GM18511 (cell line): ENCODE measurements around the gene VIPR2.
A peak's percentile ranks its signal among the peaks of the same experiment; 100 is the strongest.

Experiments
- ATAC-seq: cut with Tn5 transposase; IDR thresholded peaks from one replicate; pipeline ENCODE4 v1.9.1; 2021; ENCODE audit warnings: mild to moderate bottlenecking, moderate library complexity; ENCODE audit not compliant: unreplicated experiment

Gene VIPR2

GRCh38 chr7:159047536-159047935, 97.1 kb downstream of the VIPR2 start:
- no peak for ATAC-seq

DNA sequence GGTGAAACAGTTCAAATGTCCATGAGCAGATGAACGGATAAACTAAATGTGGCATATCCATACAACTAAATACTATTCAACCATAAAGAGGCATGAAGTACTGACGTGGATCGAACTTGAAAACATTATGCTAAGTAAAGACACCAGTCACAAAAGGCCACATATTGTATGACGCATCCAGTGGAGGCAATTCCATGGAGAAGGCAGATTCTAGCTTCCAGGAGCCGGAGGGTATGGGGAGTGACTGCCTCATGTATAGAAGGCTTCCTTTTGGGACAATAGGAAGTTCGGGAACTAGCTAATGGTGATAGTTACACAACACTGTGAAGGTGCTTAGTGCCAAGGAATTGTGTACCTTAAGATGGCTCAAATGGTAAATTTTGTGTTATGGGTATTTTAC, 98.4 kb downstream of the VIPR2 start:
- no peak for ATAC-seq

DNA sequence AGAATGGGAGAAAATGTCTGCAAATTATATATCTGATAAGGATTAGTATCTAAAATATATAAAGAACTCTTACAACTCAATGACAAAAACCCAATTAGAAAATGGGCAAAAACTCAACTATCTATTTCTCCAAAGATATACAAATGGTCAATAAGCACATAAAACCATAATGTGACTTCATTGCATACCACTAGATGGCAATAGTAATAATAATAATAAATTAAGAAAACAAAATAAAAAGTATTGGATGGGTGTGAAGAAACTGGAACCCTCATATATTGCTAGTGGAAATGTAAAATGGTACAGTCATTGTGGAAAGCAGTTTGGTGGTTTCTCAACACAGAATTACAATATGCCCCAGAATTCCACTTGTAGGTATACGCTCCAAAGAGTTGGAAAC, 98.8 kb downstream of the VIPR2 start:
- no peak for ATAC-seq

GRCh38 chr7:159042581-159043101, 102.0 kb downstream of the VIPR2 start:
- ATAC-seq = no peak

GRCh38 chr7:159042103-159042502, 102.6 kb downstream of the VIPR2 start:
- ATAC-seq = no peak

DNA sequence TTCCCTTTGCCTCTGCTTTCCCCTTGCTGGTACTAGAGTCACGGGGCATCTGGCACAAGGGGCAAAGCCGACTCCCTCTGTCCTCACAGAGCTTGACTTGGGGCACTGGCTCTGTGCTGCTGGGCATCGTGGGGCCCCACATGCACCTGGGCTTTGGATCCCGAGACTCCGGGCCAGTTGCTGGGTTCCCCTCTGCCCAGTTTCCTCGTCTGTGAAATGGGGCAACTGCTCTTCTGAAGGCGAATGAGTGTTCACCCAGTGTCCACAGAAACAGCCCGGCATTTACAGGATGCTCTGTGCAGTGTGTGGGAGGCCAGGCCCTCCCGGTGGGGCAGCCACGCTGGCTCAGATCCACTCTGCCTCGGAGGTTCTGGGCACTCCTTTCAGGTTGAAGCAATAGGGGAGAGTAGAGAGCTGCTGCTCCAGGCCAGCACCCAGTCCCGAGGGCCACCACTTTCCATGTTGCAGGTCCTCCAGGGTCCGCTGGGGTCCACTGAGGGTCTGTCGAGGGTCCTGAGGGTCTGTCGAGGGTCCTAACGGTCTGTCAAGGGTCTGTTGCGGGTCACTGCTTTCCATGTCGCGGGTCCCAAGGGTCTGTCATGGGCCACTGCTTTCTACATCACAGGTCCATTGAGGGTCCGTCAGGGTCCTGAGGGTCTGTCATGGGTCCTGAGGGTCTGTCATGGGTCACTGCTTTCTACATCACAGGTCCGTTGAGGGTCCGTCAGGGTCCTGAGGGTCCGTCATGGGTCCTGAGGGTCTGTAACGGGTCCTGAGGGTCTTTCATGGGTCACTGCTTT, 103.6 kb downstream of the VIPR2 start:
- no peak for ATAC-seq

DNA sequence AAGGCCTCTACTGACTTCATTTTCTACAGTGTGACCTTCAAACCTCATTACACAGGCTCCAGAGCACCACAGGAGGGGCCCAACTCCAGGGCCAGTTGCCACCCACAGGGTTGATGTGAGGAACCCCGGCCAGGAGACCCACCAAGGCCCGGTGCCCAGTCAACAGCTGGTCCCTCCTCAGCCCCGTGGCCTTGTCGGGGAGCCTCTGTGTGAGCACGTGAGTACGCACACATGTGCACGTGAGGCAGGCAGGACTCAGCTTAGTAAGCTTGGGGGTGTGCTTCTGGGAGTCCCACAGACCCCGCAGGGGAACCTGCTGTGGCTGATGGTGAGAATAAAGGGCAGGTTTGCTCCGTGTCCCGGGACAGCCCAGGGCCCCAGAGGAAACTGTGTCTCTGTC, 104.5 kb downstream of the VIPR2 start:
- no peak for ATAC-seq

- ATAC-seq = no peak
These were observed 105.0 kb downstream of the VIPR2 start for GRCh38 chr7:159039716-159040115.

GRCh38 chr7:159038066-159038465, 106.6 kb downstream of the VIPR2 start:
- ATAC-seq = no peak

- no peak for ATAC-seq
These were observed 107.6 kb downstream of the VIPR2 start for GRCh38 chr7:159036916-159037605.

DNA sequence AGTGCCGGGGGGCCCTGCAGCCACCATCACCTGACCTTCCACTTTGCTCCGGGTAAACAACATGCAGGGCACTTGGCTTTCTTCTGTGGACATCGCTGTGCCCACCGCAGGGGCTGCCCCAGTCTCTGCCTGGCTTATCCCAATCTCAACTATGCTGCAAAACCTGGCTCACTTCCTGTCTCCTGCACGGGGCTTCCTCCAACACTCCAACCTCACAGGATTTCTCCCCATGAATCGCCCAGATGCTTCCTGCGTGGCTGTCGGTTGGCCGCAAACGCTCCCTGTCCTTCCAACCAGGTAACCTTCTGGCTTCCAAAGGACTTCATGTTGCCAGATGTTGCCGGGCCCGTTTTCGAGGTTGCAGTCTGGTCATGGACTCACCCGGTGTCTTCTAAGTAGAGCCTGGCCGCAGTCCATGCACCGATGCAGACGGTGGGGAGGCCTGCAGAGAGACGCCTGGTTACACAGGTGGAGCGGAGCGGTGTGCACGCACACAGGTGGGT, 109.0 kb downstream of the VIPR2 start:
- ATAC-seq = no peak

DNA sequence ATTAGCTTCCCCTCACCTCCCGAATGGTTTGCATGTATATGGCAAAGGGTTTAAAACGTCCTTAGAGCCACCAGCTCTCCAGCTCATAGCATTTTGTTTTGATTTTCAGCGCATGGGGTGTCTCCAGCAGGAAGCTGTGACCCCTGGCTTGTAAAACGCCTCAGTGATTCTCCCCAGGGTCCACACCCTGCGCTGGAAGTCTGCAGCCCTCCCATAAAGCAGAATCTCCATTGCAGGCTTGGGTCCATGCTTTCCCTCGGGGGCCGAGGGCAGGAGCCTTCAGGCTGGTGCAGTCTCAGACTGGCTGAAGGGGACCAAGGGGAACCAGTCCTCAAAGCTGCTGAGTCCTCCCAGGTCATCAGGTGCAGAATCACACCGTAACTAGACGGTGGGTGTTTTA, 109.7 kb downstream of the VIPR2 start:
- no peak for ATAC-seq

- no peak for ATAC-seq
These were observed 110.3 kb downstream of the VIPR2 start for GRCh38 chr7:159034394-159034793.

- ATAC-seq = no peak
These were observed 110.7 kb downstream of the VIPR2 start for GRCh38 chr7:159033956-159034355.

- ATAC-seq = no peak
These were observed 111.2 kb downstream of the VIPR2 start for GRCh38 chr7:159033473-159033825.

DNA sequence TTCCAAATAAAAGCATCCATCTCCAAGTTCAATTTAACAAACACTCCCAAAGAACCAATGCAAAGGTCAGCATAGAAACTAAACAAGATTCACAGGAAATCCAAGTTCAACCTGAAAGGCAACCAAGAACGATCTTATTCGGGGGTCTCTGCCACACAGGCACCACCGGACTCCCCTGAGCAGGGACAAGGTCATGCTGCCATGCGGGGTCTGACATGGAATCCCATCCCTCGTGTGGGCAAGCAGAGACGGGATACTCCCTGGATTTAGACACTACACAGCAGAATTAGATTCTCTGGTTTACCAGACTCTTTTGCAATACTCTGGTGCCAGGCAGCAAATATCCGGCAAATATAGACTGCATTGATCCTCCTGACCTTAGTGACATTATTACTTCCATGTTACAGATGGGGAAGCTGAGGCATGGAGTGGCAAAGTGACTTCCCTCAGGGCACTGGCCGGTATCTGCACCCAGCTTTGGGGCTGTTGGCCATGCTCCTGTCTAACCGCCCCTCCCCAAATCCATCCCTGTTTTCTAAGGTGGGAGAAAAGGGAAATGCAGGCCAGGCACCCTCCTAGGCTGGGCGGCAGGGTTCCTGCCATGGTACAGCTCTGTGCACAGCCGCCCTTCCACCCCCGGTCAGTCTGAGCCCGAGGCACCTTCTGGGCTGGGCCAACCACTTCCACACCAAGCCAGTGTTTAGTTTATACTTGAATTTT, 111.8 kb downstream of the VIPR2 start:
- ATAC-seq = no peak

- ATAC-seq = no peak
These were observed 112.3 kb downstream of the VIPR2 start for GRCh38 chr7:159032322-159032721.

GRCh38 chr7:159031750-159032149, 112.9 kb downstream of the VIPR2 start:
- no peak for ATAC-seq

- ATAC-seq = no peak
These were observed 113.4 kb downstream of the VIPR2 start for GRCh38 chr7:159031135-159031701.

GRCh38 chr7:159030490-159031134, 114.1 kb downstream of the VIPR2 start:
- peak; percentile 63 for ATAC-seq
